ENCODE measurements around the gene PRR35.

The PRR35 gene

DNA sequence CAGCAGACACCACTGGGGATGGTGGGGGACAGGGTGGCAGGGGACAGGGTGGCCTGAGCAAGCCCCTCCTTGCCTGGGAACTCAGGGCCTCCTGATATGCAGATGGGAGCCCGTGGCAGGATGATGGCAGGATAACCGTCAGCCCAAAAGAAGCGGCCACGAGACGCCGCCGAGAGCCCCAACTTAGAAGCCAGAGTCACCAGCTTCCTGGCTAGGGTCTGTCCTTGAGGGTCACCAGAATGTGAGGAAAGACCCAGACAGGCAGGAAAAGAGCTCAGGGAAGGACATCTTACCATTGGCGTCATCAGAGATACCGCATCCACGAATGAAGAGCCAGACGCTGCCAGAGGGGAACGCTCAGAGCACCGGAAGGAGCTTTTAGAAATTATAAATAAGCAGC, 49.1 kb downstream of the PRR35 start:
- TF ChIP-seq, protein P1, sequence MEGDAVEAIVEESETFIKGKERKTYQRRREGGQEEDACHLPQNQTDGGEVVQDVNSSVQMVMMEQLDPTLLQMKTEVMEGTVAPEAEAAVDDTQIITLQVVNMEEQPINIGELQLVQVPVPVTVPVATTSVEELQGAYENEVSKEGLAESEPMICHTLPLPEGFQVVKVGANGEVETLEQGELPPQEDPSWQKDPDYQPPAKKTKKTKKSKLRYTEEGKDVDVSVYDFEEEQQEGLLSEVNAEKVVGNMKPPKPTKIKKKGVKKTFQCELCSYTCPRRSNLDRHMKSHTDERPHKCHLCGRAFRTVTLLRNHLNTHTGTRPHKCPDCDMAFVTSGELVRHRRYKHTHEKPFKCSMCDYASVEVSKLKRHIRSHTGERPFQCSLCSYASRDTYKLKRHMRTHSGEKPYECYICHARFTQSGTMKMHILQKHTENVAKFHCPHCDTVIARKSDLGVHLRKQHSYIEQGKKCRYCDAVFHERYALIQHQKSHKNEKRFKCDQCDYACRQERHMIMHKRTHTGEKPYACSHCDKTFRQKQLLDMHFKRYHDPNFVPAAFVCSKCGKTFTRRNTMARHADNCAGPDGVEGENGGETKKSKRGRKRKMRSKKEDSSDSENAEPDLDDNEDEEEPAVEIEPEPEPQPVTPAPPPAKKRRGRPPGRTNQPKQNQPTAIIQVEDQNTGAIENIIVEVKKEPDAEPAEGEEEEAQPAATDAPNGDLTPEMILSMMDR (IDR thresholded peaks at IDR 0.05; ENCODE audit: low read depth, low read length), result no peak
- DNase-seq (ENCODE audit: extremely low read depth, low read depth), result no peak

DNA sequence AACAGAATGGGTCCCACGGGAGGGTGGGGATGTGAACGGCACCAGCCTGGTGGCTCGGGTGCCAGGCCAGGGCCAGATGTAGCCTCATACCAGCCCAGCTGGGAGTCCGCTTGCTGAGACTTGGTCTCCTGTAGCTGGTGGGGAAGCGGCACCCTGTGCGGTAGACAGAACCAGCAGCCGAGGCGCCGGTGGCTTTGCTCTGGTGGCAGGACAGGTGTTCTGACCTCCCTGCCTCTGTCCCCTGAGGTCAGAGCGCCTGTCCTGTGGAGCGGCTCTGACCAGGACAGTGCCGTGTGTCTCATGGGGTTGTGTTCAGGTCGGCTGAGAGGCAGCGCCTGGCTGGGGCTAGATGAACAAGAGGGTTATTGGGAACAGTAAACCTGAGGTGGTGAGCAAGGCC, 49.8 kb downstream of the PRR35 start:
- TF ChIP-seq, protein P1 (IDR thresholded peaks at IDR 0.05; ENCODE audit: low read depth, low read length), result no peak
- no peak for DNase-seq (ENCODE audit: extremely low read depth, low read depth)

DNA sequence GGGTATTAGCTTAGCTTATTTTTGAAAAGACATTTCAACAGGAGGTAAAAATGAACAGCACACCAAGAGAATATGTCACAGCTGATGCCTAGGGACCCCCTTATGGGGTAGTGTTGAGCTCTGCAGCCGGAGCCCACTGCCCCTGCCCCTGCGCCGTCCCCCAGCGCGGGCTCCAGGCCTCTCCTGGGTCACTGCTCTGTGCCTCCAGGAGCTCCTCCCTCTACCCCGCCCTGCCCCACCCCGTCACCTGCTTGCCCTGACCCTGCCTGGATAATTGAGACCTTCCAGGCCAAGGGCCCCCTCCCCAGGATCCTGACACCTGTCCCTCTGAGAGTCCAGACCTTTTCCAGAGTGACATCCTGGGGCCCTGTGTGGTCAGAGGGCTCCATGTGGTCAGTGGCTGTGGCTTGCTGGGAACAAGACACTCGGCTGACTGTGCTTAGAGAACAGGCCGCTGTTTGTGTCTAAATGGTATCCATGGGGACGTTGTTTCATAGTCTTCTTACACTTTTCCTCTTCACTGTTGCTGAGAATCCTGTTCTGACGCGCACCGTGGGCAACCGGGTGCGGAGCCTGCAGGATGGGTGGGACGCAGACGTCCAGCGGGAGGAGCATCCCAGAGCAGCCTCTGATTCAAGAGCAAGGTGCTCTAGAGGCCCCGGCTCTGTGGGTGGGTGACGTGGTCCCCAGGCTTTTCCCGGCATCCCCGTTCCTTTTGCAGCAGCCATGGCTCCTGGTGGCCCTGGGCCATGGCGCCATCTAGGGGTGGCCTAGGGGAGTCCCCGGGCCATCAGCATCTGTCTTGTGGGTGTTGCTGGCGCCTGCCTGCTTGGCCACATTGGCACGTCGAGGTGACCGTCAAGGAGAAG, 50.6 kb downstream of the PRR35 start:
- no peak for DNase-seq (ENCODE audit: extremely low read depth, low read depth)

DNA sequence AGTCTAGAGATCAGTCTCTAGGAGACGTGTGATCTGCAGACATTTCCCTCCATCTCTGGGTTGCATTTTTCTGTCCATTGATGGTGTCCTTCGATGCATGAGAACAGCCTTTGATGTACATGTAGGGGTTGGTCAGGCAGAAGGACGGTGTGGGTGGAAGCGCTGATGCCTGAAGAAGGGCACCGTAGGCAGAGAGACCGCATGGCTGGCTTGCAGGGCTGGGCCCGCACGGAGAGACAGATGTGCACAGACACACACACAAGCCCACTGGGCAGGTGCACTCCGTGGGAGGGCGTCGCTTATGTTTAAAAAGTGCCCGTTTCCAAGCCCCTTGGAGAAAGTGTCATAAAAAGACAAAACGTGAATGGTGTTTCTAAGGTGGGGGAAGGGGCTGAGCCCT, 54.9 kb downstream of the PRR35 start:
- TF ChIP-seq, protein P1 (IDR thresholded peaks at IDR 0.05; ENCODE audit: low read depth, low read length), result no peak
- DNase-seq (ENCODE audit: extremely low read depth, low read depth), result no peak

More for the DNA sequence above, 50.6 kb downstream of the PRR35 start:
- TF ChIP-seq, protein P1 (IDR thresholded peaks at IDR 0.05; ENCODE audit: low read depth, low read length), result peak; percentile 22

Data from AG09319 (cell line).